Esophagus muscularis mucosa (tissue), 3 donors: ENCODE data around the gene ARID5A.

Source experiments
- POLR2A ChIP-seq: fragments of 450-650 bp; IDR thresholded peaks from one replicate; pipeline ENCODE4 v1.6.1; 2017; ENCODE audit warnings: antibody characterized with exemption, moderate library complexity, mild to moderate bottlenecking, low read depth
- TF ChIP-seq, protein P1 (sequence below), 3 experiments: fragments of 200-600 bp in 2 of 3; fragments of 450-650 bp in 1 of 3; sonication (generic) in 2 of 3; IDR thresholded peaks; one replicate each; pipeline ENCODE4 v1.5.1; 2017 to 2019; ENCODE audit warnings: antibody characterized with exemption in 3 of 3, mild to moderate bottlenecking in 2 of 3, moderate library complexity in 1 of 3

DNA sequence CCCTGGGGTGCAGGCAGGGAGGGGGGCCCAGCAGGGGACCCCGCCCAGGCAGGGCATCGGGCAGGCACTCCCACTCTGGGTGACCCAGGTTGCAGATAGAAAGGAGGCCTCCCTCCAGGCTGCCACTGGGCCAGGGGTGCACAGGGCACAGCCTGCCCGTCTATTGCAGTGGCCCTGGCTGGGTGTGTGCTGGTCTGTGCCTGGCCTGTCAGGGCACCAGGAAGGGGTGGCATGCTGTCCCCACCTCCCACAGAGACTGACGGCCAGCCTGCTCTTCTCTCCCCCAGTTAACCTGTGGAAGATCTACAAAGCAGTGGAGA is 12.9 kb downstream of the ARID5A start:
- TF ChIP-seq, protein P1, sequence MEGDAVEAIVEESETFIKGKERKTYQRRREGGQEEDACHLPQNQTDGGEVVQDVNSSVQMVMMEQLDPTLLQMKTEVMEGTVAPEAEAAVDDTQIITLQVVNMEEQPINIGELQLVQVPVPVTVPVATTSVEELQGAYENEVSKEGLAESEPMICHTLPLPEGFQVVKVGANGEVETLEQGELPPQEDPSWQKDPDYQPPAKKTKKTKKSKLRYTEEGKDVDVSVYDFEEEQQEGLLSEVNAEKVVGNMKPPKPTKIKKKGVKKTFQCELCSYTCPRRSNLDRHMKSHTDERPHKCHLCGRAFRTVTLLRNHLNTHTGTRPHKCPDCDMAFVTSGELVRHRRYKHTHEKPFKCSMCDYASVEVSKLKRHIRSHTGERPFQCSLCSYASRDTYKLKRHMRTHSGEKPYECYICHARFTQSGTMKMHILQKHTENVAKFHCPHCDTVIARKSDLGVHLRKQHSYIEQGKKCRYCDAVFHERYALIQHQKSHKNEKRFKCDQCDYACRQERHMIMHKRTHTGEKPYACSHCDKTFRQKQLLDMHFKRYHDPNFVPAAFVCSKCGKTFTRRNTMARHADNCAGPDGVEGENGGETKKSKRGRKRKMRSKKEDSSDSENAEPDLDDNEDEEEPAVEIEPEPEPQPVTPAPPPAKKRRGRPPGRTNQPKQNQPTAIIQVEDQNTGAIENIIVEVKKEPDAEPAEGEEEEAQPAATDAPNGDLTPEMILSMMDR (IDR thresholded peaks at IDR 0.05) = no peak
- TF ChIP-seq POLR2A = no peak
